Measurements from ENCODE around the gene SGPP1.
"Not testable (repeated sequence)": the region's sequence is repeated elsewhere in the genome, so short reads cannot be mapped to it uniquely, and the experiment has no call there.

Gene SGPP1, protein sequence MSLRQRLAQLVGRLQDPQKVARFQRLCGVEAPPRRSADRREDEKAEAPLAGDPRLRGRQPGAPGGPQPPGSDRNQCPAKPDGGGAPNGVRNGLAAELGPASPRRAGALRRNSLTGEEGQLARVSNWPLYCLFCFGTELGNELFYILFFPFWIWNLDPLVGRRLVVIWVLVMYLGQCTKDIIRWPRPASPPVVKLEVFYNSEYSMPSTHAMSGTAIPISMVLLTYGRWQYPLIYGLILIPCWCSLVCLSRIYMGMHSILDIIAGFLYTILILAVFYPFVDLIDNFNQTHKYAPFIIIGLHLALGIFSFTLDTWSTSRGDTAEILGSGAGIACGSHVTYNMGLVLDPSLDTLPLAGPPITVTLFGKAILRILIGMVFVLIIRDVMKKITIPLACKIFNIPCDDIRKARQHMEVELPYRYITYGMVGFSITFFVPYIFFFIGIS

GRCh38 chr14:63727736-63728728 is at the start of gene SGPP1:
Gene SGPP1 (minus strand): TSS chr14:63728065. CDS start chr14:63727944, 121 bp downstream.
- peaks cover 25% of the 10 kb centered on the region for H3K27me3 Mint-ChIP-seq (ENCODE audit: low read depth)
- no peaks in the 10 kb centered on the region for H3K9me3 Mint-ChIP-seq
- peaks cover 5% of the 10 kb centered on the region for H3K36me3 Mint-ChIP-seq (ENCODE audit: low read depth)
- H3K27ac Mint-ChIP-seq: peak within 1 kb of the TSS; percentile 98
- H3K4me1 Mint-ChIP-seq (ENCODE audit: low read depth): peaks cover 34% of the 10 kb centered on the region
- peak within 1 kb of the TSS; percentile 99 for H3K4me3 Mint-ChIP-seq

GRCh38 chr14:63777024-63777423 is 49.2 kb upstream of the SGPP1 start:
- Mint-ChIP-seq H3K27me3 (ENCODE audit: low read depth) (no peaks in the 10 kb centered on the region), H3K4me3 (no peak overlapping the region), H3K36me3 (ENCODE audit: low read depth) (no peaks in the 10 kb centered on the region), H3K4me1 (ENCODE audit: low read depth) (peaks cover 3% of the 10 kb centered on the region), H3K27ac (no peak overlapping the region), H3K9me3 (no peaks in the 10 kb centered on the region)

DNA sequence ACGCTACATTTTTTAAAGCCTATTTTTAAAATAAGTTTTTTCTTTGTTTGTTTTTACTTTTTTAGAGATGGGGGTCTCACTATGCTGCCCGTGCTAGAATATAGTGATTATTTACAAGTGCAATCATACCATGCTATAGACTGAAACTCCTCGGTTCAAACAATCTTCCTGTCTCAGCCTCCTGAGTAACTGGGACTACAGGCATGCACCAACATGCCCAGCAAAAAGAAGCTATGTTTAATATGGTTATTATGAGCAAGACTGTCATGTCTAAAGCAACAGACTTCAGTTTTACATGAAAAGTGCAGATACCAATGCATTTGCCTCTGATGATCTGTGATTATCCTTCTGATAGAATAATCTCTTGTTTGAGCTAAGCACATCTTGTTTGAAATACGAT is 45.6 kb upstream of the SGPP1 start:
- no peaks in the 10 kb centered on the region for H3K9me3 Mint-ChIP-seq

DNA sequence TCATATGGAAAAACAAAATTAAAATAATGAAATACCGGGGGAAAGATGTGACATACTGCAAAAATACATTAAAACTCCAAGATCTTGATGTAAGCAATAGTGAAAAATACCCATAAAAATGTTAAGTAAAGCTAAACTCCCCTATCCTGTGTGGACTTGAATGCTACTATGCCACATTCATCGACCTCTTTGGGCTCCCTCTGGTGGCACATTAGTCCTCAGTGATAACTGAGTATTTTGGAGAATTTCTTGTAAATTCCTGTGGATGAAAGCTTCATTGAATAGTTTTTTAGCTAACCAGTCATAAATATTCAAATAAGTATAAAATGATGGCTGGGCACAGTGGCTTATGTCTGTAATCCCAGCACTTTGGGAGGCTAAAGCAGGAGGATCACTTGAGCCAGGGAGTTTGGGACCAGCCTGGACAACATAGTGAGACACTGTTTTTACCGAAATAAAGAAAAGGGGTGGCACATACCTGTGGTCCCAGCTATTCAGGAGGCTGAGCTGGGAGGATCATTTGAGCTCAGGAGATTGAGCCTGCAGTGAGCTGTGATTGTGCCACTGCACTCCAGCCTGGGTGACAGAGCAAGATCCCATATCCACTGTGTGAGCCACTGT is 42.4 kb upstream of the SGPP1 start:
- Mint-ChIP-seq H3K27me3 (ENCODE audit: low read depth) (no peaks in the 10 kb centered on the region), H3K9me3 (no peaks in the 10 kb centered on the region), H3K36me3 (ENCODE audit: low read depth) (no peaks in the 10 kb centered on the region), H3K4me3 (no peak overlapping the region), H3K27ac (no peak overlapping the region), H3K4me1 (ENCODE audit: low read depth) (peaks cover 11% of the 10 kb centered on the region)

More for the DNA sequence above, 45.6 kb upstream of the SGPP1 start:
- H3K27me3 Mint-ChIP-seq (ENCODE audit: low read depth): no peaks in the 10 kb centered on the region
- no peak overlapping the region for H3K27ac Mint-ChIP-seq
- peaks cover 11% of the 10 kb centered on the region for H3K4me1 Mint-ChIP-seq (ENCODE audit: low read depth)
- H3K4me3 Mint-ChIP-seq: no peak overlapping the region
- no peaks in the 10 kb centered on the region for H3K36me3 Mint-ChIP-seq (ENCODE audit: low read depth)

DNA sequence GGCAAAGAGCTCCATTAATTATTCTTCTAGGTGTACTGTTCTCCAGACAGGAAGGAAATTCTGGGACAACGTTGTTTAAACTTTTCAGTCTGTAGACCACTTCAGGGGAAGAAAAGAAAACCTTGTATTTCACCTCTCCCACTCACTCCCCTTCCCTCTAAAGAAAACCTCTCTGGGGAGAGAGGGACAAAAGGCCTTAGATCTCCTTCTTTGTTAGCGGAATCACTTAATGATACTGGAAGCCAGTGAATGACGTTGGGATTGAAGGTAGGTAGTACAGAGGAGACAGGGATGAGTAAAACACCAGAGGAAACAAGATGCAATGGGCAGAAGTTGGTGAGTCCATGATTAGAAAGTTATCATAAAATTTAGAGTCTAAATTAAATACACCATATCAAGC is 38.7 kb upstream of the SGPP1 start:
- Mint-ChIP-seq H3K4me3 (no peak overlapping the region), H3K9me3 (no peaks in the 10 kb centered on the region), H3K27me3 (ENCODE audit: low read depth) (no peaks in the 10 kb centered on the region), H3K27ac (no peak overlapping the region), H3K36me3 (ENCODE audit: low read depth) (no peaks in the 10 kb centered on the region), H3K4me1 (ENCODE audit: low read depth) (peaks cover 8% of the 10 kb centered on the region)

- Mint-ChIP-seq H3K4me3 (no peak overlapping the region), H3K36me3 (ENCODE audit: low read depth) (no peaks in the 10 kb centered on the region), H3K4me1 (ENCODE audit: low read depth) (peaks cover 10% of the 10 kb centered on the region), H3K27ac (no peak overlapping the region), H3K27me3 (ENCODE audit: low read depth) (no peaks in the 10 kb centered on the region), H3K9me3 (no peaks in the 10 kb centered on the region)
These were observed 36.8 kb upstream of the SGPP1 start for GRCh38 chr14:63764620-63765139.

- H3K4me1 Mint-ChIP-seq (ENCODE audit: low read depth): peaks cover 13% of the 10 kb centered on the region
- H3K9me3 Mint-ChIP-seq: no peaks in the 10 kb centered on the region
- H3K27me3 Mint-ChIP-seq (ENCODE audit: low read depth): no peaks in the 10 kb centered on the region
- peaks cover 1% of the 10 kb centered on the region for H3K36me3 Mint-ChIP-seq (ENCODE audit: low read depth)
- no peak overlapping the region for H3K4me3 Mint-ChIP-seq
- no peak overlapping the region for H3K27ac Mint-ChIP-seq
These were observed 36.2 kb upstream of the SGPP1 start for GRCh38 chr14:63764103-63764502.

DNA sequence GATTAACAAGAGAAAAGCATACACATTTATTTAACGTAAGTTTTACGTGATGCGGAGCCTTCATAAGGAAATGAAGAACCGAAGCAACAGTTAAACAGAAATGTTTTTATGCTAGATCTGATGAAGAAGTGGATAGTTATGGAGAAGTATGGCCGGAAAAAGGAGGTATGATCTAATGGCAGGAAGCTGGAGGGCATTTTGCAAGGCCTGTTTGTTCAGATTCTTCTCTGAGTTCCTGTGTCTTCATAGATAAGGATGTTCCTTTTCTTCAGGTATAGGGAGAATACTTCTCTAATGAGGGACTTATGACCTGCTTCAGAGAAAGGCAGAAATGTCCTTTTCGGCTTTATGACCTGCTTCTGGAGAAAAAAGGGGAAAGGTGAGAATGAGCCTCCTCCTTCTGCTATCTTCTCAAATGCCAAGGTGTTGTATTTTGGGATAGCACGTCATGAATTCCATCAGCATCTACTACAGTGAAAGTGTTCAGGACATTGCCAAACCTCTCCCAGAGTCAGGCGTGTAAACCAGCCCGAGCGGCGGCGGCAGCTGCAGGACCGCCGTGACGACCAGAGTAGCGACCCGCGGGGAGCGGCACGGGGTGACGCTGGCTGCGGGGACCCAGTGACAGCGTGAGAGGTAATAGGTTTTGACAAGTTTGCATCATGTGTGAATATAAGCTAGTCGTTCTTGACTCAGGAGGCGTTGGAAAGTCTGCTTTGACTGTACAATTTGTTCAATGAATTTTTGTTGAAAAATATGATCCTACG is 33.7 kb upstream of the SGPP1 start:
- H3K9me3 Mint-ChIP-seq: no peaks in the 10 kb centered on the region
- no peaks in the 10 kb centered on the region for H3K27me3 Mint-ChIP-seq (ENCODE audit: low read depth)
- peak overlapping the region; percentile 41 for H3K27ac Mint-ChIP-seq
- H3K4me1 Mint-ChIP-seq (ENCODE audit: low read depth): peaks cover 11% of the 10 kb centered on the region
- peaks cover 1% of the 10 kb centered on the region for H3K36me3 Mint-ChIP-seq (ENCODE audit: low read depth)
- no peak overlapping the region for H3K4me3 Mint-ChIP-seq

DNA sequence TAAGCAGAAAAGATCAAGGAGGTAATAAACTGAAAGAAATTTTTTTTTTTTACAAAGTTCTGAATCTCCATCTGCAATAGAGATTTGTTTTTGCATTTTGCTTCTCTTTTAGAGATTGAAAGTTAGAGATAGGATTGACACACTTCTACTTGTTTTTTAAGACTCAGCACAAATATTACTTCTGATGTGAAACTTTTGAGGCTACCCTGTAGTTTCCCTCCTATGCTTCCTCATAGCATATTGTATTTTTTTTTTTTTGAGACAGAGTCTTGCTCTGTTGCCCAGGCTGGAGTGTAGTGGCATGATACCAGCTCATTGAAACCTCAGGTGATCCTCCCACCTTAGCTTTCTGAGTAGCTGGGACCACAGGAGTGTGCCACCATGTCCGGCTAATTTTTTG is 32.1 kb upstream of the SGPP1 start:
- Mint-ChIP-seq H3K27ac (peak overlapping the region; percentile 93), H3K4me1 (ENCODE audit: low read depth) (peaks cover 13% of the 10 kb centered on the region), H3K27me3 (ENCODE audit: low read depth) (no peaks in the 10 kb centered on the region), H3K36me3 (ENCODE audit: low read depth) (peaks cover 1% of the 10 kb centered on the region), H3K4me3 (peak overlapping the region; percentile 77), H3K9me3 (no peaks in the 10 kb centered on the region)

DNA sequence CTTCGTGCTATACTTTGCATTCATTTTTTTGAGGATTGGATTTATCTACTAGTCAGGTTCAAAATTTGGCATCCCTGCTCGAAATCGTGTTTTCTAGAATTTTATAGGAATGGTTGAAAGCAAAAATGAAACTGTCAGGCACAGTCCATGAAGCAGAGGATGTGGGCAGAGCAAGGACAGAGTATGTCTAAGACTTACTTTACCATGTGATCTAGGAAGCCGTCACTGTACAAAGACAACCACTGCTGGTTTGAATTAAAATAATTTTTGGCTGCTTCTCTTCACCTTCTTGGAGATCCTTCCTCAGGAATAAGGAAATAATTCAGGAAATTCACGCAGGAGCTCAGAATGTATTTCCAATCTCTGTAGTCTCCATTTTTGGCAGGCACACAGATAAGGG is 31.6 kb upstream of the SGPP1 start:
- Mint-ChIP-seq H3K4me1 (ENCODE audit: low read depth) (peaks cover 13% of the 10 kb centered on the region), H3K27ac (peak overlapping the region; percentile 93), H3K36me3 (ENCODE audit: low read depth) (peaks cover 1% of the 10 kb centered on the region), H3K9me3 (no peaks in the 10 kb centered on the region), H3K4me3 (peak overlapping the region; percentile 77), H3K27me3 (ENCODE audit: low read depth) (no peaks in the 10 kb centered on the region)

DNA sequence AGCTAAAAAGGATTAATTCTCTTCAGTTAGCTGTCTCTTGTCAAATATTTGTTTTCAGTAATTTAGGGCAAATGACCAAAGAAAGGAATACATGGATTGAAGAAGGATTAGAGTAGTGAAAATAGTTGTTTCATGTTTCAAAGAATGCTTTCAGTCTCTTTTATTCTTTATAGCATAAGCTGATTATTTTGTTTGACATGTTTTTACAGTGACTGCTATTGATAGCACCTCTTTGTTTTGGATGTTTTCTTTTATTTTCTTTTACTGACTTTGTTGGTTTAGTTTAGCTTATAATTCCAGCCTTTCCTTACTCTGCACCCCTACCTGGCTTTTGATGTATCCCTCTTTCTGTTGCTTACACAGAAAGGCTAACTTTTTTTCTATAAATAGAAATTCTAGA is 29.3 kb upstream of the SGPP1 start:
- H3K27ac Mint-ChIP-seq: no peak overlapping the region
- no peaks in the 10 kb centered on the region for H3K9me3 Mint-ChIP-seq
- no peaks in the 10 kb centered on the region for H3K27me3 Mint-ChIP-seq (ENCODE audit: low read depth)
- peaks cover 18% of the 10 kb centered on the region for H3K4me1 Mint-ChIP-seq (ENCODE audit: low read depth)
- H3K4me3 Mint-ChIP-seq: no peak overlapping the region
- H3K36me3 Mint-ChIP-seq (ENCODE audit: low read depth): peaks cover 1% of the 10 kb centered on the region

GRCh38 chr14:63752449-63753169 is 24.7 kb upstream of the SGPP1 start:
- Mint-ChIP-seq H3K4me3 (no peak overlapping the region), H3K27me3 (ENCODE audit: low read depth) (no peaks in the 10 kb centered on the region), H3K4me1 (ENCODE audit: low read depth) (peaks cover 9% of the 10 kb centered on the region)

GRCh38 chr14:63751076-63751475 is 23.2 kb upstream of the SGPP1 start:
- H3K4me1 Mint-ChIP-seq (ENCODE audit: low read depth): peaks cover 13% of the 10 kb centered on the region
- H3K27me3 Mint-ChIP-seq (ENCODE audit: low read depth); H3K4me3 Mint-ChIP-seq; H3K27ac Mint-ChIP-seq; H3K36me3 Mint-ChIP-seq (ENCODE audit: low read depth); H3K9me3 Mint-ChIP-seq: not testable (repeated sequence)

More at GRCh38 chr14:63752449-63753169, 24.7 kb upstream of the SGPP1 start:
- no peak overlapping the region for H3K27ac Mint-ChIP-seq
- H3K36me3 Mint-ChIP-seq (ENCODE audit: low read depth): no peaks in the 10 kb centered on the region
- no peaks in the 10 kb centered on the region for H3K9me3 Mint-ChIP-seq

Data from T-helper 1 cell treated with Interleukin-12 subunit alpha and Interleukin-12 subunit beta and Interleukin-4 antibody, amounts not matched to agents 30 μg/mL and 1 μg/mL, for 36 hours (primary cell).